PFSK-1 (cell line): ENCODE measurements around the gene TANGO6.

Experiments
- FOXP2 ChIP-seq: optimal IDR thresholded peaks from 2 replicates; pipeline ENCODE3; 2011; ENCODE audit warnings: borderline replicate concordance, control low read depth, inconsistent platforms; ENCODE audit not compliant: insufficient read depth; ENCODE audit errors: extremely low read length, extremely low read depth
- POLR2AphosphoS5 ChIP-seq: IDR thresholded peaks from 2 replicates; pipeline ENCODE4 v1.6.1; 2012; ENCODE audit warnings: low read depth, mild to moderate bottlenecking, control low read depth, low read length, moderate library complexity
- REST ChIP-seq, 2 experiments: IDR thresholded peaks; 2 replicates each; pipeline versions ENCODE4 v1.6.1 to v1.8.0; 2011 to 2012; ENCODE audit warnings: low read depth in 2 of 2, low read length in 2 of 2, control low read depth in 1 of 2, inconsistent platforms in 1 of 2, mild to moderate bottlenecking in 1 of 2, moderate library complexity in 1 of 2; ENCODE audit not compliant: insufficient read depth in 1 of 2

GRCh38 chr16:69029121-69029520, 185.8 kb downstream of the TANGO6 start:
- TF ChIP-seq REST (IDR thresholded peaks at IDR 0.05; ENCODE audit: insufficient read depth in 1 of 2, low read depth in 2 of 2, low read length in 2 of 2): no peak
- TF ChIP-seq FOXP2: no peak
- TF ChIP-seq POLR2AphosphoS5: no peak
